Fibroblast of pulmonary artery (primary cell): ENCODE measurements around the gene COL21A1.

Source experiments
- DNase-seq: peaks from one replicate; pipeline ENCODE4 v3.0.0-alpha.2; 2010; ENCODE audit warnings: low read depth
- H3K4me3 ChIP-seq: replicated peaks from 2 replicates; pipeline ENCODE4 v1.5.1; 2011; ENCODE audit warnings: low read depth, mild to moderate bottlenecking, control low read depth, low read length, moderate library complexity
- TF ChIP-seq, protein P1 (sequence below): IDR thresholded peaks from 2 replicates; pipeline ENCODE4 v1.5.1; 2011; ENCODE audit warnings: mild to moderate bottlenecking, control low read depth, low read length, inconsistent platforms; ENCODE audit errors: missing control alignments

COL21A1 gene

DNA sequence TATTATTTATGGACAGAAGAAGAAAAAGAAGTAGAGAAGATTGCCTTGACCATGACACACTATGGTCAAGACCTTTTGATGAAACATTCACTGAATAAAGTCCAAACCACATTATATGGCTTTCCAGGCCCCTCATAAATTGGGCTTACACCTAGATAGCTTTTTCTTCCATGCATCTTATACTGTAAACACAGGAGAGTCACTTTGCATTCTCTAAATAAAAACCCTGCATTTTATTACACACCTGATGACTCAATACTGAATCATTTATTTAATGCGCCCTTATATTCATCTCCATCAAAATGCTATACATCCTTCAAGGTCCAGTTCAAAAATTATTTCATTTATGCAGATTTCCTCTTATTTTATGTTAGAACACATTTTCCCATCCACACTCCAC lies 78.0 kb downstream of the COL21A1 start:
- DNase-seq, result no peak
- TF ChIP-seq, protein P1, sequence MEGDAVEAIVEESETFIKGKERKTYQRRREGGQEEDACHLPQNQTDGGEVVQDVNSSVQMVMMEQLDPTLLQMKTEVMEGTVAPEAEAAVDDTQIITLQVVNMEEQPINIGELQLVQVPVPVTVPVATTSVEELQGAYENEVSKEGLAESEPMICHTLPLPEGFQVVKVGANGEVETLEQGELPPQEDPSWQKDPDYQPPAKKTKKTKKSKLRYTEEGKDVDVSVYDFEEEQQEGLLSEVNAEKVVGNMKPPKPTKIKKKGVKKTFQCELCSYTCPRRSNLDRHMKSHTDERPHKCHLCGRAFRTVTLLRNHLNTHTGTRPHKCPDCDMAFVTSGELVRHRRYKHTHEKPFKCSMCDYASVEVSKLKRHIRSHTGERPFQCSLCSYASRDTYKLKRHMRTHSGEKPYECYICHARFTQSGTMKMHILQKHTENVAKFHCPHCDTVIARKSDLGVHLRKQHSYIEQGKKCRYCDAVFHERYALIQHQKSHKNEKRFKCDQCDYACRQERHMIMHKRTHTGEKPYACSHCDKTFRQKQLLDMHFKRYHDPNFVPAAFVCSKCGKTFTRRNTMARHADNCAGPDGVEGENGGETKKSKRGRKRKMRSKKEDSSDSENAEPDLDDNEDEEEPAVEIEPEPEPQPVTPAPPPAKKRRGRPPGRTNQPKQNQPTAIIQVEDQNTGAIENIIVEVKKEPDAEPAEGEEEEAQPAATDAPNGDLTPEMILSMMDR, result no peak
- no peak overlapping the region for H3K4me3 ChIP-seq

DNA sequence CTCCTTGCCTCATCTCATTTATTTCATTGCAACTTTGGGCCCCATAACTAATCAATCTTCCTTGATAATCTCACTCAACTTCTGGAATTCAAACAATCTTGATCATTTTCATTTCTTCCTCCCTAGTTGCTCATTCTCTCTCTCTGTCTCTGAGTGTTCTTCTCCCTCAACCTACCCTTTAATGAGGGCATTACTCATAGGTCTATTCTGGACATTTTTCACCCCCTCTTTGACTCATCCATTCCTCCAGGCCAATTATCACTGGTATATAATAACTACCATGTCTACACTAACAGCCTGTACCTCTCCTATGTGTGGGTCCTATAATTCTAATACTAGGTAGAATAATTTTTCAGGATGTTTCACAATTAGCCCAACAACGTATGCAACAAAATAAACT lies 78.8 kb downstream of the COL21A1 start:
- H3K4me3 ChIP-seq, result no peak overlapping the region
- TF ChIP-seq, protein P1, result no peak
- no peak for DNase-seq

DNA sequence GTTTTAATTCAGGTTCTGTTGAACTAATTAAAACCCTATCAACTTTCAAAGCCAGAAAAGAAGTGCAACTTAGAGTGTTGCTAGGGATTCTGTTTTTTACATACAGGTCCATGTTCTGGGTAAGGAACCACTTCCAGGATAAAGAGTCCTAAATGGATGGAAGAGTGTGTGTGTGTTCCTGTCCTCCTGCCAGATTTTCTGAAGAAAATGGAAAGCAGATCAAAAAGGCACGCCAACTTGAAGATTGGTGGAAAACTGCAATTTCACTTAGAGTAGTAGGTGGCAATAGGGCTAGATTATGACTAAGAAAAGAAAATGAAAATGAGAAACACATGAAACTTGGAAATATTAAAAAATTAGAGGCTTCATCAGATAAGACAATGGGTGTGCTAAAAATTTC lies 85.3 kb downstream of the COL21A1 start:
- TF ChIP-seq, protein P1, result no peak
- no peak overlapping the region for H3K4me3 ChIP-seq
- no peak for DNase-seq

DNA sequence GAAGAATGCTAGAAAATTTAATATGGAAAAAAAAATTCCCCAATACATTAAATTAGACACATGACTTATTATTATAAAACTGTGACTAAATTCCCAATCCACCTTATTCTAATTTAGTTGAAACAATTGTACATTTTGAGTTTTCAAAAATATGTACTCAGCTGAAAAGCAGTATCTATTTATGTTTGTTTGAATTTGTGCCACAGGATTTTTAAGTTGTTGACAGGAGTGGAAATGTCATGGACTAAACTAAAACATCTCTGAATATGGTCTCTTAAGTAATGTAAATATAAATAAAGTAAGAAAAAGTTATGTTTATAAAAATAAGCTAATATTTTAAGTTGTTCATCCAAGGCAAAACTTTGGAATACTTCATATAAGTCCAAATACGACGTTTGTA lies 86.9 kb downstream of the COL21A1 start:
- TF ChIP-seq, protein P1, result no peak
- no peak for DNase-seq
- H3K4me3 ChIP-seq, result no peak overlapping the region

DNA sequence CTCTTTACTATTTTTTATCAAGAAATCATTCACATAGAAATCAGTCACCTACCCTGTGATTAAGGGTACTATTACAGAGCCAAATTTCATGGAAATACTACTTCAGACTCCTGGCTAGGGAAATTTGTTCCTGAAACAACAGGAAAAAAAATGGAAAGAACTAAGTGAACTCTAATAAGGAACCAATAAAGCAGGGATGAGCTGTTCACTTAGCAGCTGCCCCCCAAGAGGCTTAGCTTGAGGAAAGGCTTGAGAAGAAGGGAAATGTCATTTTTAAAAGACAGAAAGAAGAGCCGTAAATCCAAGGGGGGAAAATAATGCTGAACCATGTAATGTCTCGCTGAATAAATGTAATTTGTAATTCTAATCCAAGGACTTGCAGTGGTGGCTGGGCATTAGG lies 88.8 kb downstream of the COL21A1 start:
- H3K4me3 ChIP-seq, result no peak overlapping the region
- DNase-seq, result no peak

DNA sequence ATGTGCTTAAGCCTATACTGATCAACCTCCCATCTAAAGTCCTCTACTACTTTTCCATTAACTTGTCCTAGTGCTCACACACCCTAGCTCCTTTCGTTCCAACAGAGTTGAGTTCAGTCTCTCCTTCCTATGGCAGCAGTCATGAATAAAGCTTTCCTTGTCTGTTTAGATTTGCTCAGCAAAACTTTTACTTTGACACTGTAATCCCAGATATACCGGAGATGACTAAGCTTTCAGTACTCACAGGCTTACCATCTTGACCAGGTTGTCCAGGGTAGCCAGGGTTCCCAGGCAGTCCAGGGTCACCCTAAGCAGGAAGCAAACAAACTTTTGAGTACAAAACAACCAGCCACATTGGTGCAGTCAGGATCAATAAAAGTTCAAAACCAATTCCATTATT lies 90.7 kb downstream of the COL21A1 start:
- DNase-seq, result no peak
- no peak overlapping the region for H3K4me3 ChIP-seq
- TF ChIP-seq, protein P1, result no peak

More for the DNA sequence above, 88.8 kb downstream of the COL21A1 start:
- TF ChIP-seq, protein P1, result no peak

DNA sequence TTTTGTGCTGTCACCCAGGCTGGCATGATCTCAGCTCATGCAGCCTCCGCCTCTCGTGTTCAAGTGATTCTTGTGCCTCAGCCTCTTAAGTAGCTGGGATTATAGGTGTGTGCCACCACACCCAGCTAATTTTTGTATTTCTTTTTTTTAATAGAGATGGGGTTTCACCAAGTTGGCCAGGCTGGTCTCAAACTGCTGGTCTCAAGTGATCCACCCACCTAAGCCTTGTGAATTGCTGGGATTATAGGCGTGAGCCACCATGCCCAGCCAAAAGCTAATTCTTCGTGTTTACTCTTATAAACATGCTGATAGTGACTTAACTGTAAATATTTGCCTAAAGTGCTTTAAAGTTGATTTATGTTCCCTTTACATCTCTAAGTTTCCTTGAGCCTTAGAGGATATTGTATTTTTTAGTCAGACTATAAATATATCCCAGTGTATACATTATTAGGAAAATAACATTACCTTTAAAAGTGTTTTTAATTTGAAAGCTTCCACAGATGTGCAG lies 91.7 kb downstream of the COL21A1 start:
- TF ChIP-seq, protein P1, result no peak
- DNase-seq, result no peak
- H3K4me3 ChIP-seq, result no peak overlapping the region
